HG02970 (cell line): ENCODE data around the gene RBFOX1.

Source experiments
- ATAC-seq: cut with Tn5 transposase; IDR thresholded peaks from one replicate; pipeline ENCODE4 v1.9.1; 2021; ENCODE audit warnings: mild to moderate bottlenecking, moderate library complexity, moderate number of reproducible peaks; ENCODE audit not compliant: unreplicated experiment, low FRiP score

The RBFOX1 gene

DNA sequence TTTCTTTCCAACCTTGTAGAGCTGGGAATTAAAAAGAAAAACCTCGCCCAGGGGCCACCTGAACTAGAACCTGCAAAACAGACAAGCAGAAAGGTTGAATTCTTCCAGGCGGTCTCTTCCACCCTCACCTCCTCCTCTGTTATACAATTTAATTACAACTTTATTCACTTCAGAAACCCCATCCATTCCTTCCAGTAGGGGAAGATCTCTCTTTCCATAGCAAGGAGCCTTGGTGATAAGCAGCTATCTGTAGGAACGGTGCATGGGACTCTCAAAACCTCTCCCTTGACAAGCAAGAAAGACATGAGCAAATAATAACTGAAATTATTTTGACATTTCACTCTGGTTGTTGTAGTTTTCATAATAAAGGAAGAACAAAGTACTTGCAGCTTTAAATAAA lies 176.0 kb downstream of the RBFOX1 start:
- no peak for ATAC-seq

DNA sequence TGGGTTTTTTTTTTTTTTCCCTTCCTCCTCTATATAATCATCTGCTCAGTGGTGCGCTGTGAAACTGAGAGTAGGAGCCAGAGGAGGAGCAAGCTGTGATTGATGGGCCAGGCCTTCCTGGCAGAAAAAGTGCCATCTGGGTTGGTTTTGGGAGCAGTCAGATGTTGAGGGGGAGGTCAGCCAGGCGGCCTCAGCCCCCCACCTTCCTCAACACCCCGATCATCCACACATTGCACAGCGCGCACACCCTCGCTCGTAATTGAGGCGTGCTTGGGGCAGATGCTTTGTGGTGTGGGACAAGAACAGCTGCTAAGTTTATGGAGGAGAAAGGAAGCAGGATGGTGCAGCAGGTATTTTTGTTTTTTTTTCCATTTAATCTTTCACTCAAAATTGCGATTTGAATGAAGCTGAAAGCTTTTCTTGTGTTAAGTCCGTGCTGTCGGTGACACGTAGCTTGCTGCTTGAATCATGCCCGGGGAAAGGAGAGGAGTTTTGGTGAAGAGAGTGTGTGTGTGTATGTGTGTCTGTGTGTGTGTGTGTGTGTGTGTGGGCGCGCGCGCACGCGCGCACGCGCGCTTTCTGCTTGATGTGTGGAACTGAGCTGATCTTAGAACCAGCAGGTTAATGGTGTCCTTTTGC lies 177.4 kb downstream of the RBFOX1 start:
- no peak for ATAC-seq

DNA sequence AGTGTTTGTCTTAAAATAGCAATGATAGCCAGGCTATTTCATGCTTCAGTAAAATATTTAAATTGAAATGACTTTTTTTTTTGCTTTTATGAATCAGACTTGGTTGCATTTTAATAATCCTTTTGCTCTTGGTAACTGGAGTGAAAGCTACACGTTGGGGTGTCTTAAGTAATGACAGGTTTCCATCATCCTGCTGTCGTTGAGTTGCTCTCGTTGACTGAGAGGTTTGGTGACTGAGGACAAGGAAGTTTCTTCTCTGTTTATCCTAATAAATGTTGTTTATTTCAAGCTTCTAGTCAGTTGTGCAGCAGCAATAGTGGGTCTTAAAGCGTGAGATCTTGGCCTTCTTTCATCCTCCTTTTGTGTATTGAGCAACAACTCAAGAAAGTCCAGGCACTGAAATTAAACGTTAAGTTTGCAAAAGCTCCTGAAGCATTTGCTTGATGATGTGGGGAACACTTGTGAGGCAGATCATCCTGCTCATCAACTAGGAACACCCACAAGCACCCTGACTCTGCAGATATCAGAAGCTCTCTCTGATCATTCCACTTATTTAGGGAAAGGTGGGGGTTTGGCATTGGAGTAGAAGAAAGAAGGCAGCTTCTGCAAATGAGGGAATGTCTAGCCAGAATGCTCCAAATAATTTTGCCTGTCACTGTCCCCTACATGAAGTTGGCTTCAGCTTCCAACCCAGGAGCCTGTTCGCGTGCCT lies 179.1 kb downstream of the RBFOX1 start:
- ATAC-seq: no peak

DNA sequence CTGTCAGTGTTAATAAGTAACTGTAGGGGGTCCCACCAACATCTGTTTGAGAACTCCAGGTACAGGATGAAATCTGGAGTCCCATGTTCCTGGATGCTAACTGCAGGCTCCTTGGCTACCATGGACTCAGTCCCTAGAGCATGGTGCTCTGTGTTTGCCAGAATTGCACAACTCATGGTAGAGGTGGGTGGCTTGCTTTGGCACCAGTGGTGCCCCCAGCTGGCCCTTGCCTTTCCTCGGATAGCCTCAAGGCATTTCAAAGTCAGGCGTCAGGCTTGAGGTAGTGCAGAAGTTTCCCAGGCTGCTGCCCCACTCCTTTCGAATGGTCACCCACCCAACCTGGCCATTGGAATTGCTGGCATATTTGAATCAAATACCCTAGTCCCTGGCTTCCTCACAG lies 179.9 kb downstream of the RBFOX1 start:
- ATAC-seq: no peak

DNA sequence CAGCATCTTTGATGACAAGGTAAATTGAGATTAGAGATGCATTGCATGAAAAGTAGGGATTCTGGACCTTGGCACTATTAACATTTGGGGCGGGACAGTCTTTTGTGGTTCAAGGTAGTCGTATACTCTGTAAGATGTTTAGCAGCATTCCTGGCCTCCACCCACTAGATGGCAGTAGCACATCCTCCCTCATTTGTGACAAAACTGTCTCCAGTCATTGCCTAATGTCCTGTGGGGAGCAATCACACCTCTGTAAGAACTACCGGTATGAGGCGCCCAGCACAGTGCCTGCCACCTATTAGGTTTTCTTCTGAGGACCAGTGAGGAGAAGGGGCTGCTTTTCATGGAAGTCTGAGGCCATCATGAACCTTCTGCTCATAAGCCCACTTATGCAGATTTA lies 180.8 kb downstream of the RBFOX1 start:
- ATAC-seq: no peak

DNA sequence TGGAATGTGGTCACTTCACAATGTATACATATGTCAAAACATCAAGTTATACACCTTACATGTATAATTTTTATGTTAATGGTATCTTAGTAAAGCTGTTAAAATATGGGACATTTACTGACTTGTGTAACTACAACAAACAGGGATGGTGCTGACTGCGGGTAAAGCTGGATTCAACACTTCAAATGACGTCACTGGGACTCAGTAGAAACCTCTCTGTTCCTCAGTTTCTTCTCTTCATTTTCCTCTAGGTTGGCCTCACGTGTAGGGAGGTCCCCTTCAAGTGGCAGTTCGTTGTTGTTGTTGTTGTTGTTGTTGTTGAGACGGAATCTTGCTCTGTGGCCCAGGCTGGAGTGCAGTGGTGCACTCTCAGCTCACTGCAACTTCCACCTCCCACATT lies 182.9 kb downstream of the RBFOX1 start:
- ATAC-seq: no peak

DNA sequence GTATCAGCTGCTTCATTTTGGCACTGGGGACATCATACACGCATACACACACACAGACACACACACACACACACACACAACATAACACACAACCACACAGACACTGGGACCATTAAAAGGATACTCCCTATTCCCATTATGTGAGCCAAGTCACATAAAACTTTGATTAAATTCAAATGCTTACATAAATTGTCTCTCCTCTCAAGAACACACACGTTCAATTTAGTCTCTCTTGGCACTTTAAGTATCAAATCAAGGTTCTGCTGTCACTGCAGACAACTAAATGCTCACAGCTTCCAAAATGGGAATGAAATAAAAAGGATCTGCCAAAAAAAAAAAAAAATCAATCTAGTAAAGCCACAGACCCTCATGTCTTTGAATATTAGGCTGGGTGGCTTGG lies 184.9 kb downstream of the RBFOX1 start:
- no peak for ATAC-seq

DNA sequence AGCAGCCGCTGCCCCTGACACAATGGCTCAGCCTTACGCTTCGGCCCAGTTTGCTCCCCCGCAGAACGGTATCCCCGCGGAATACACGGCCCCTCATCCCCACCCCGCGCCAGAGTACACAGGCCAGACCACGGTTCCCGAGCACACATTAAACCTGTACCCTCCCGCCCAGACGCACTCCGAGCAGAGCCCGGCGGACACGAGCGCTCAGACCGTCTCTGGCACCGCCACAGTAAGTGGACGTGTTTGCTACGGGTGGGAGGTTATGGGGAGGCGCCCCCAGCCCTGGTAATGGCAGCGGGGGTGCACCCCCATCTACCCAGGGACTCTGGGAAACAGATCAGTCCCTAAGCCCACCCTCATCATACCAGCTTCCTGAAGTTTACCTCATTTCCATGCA lies 185.5 kb downstream of the RBFOX1 start:
- no peak for ATAC-seq

DNA sequence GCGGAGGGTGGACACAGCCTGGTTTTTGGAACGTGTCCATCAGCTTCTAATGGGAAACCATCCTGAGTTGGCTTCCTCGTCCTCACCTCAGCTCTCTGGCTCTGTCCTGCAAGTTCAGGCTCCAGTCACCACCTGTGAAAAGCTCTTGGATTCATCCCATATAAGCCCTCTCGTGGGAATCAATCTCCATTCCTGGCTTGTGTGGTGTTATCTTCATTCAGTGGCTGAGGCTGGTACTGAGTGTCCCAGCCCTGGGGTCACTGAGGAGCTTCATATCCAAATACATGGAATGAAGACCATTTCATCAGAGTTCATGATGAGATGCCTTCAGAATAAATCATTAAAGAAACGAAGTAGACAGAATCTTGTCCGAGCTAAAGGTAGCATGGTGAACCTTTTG lies 189.2 kb downstream of the RBFOX1 start:
- ATAC-seq: no peak

DNA sequence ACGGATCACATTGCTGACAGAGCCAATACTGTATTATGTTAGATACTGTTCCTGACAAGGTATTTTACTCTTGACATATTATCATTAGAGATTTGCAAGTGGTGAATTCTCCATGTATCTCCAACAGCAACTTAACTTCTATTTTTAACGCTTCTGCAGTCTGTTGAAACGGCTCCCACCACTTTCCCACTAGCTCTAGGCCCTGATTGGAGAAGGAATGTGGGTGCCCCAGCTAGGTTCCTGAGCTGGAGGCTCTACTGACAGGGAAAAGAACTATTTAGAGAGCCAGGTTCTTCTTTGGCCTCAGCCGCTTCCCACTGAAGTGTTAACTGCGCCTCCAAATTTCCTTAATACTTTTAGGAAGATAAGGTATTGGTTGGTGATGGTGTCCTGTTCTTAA lies 191.8 kb downstream of the RBFOX1 start:
- no peak for ATAC-seq

DNA sequence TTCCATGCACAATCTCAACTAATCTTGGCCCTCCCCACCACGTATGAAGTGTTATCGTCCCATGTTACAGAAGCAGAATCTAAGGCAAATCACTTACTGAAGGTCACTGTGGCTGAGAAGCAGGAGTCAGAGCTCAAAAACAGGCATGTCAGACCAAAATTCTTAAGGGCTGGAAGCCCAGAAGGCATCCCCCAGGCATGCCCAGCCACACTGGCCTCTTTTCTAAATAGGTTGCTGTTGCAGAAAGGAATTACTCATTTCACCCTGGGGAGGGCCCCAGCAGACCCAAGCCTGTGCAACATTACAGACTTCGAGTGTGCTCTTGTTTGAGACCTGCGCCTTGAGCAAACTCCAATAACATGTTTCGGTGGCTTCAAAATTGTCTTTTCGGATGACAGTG lies 194.1 kb downstream of the RBFOX1 start:
- ATAC-seq: no peak

DNA sequence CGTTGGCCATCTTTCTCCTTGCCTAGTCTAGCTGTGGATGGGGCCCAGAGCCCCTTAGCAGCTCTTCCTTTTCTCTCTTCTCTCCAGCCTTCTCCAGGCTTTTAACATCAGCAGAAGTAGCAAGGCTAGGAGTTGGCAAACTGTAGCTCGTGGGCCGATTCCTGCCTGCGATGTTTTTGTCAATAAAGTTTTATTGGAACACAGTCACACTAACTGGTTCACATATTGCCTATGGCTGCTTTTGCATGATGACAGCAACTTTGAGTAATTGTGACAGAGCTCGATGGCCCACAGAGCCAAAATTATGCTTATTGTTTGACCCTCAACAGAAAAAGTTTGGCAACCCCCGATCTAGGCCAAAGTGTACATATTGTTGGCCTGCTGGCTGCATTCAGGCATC lies 199.9 kb downstream of the RBFOX1 start:
- ATAC-seq: no peak

DNA sequence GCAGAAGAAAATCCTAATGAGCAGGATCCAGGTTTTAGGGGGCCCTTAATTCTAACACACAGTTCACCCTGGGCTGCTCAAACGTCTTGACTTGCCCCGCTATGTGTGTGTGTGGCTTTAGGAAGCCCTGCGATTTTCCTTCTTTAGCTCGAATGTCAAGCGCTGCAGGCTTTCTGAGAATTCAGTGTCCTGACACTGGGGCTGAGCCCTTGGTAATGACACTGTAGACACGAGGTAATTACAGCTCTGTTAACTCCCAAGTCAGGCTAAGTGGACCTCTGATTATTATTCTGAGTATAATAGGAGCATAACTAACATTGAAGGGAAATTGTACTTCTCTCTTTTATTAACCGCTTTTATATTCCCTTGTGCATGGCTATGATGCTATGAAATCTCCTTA lies 202.1 kb downstream of the RBFOX1 start:
- ATAC-seq: no peak

DNA sequence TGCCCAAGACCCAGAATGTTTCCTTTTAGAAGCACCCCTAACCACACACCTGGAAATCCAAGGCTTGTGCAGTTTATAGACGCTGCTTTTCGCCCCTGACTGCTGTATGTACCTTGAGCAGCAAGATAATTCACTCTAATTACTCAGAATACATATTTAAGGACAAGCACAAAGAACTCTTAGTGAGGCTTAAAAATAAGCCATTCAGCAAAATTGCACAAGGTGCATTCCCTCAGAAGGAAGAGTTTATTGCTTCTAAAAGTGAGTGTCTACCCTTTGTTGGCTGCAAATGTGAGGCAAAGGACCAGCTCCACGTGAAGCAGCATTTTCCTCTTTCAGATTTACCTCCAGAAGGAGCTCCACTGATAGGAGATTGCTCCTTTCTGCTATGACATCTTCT lies 208.4 kb downstream of the RBFOX1 start:
- no peak for ATAC-seq

DNA sequence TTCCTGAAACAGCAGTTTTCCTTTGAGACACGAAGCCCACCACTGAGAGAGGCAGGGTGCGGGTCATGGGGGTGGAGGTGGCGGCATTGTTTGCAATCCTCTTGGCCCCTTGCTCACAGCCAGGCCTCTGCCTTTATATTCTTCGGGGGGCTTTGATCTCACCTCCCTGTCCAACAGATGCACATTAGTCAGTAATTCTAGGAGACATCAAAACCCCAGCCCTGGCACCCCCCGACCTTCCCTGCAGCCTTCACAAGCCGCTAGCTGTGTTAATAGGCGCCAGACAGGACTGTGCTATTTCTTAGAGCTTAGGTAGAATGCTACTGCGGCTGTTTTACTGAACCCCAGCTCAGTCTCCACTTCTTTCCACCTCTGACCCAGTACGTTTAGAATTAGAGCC lies 212.6 kb downstream of the RBFOX1 start:
- ATAC-seq: no peak

DNA sequence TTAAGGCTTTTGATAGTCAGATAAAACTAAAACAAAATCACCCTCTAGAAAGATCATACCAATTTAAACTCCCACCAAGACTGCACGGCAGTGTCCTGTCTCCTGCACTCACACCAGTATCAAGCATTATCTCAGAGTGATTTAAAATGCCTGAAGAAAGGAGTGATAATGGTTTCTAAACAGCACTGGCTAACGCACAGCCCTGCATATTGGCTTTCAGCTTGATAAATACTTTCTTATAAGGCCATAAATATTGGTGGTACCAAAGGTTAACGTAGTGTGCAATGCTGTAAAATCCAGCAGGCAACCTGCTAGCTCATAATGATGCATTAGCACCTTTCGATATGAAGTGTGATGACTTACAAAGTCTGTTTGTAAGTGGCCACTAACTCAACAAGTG lies 214.3 kb downstream of the RBFOX1 start:
- ATAC-seq: no peak

DNA sequence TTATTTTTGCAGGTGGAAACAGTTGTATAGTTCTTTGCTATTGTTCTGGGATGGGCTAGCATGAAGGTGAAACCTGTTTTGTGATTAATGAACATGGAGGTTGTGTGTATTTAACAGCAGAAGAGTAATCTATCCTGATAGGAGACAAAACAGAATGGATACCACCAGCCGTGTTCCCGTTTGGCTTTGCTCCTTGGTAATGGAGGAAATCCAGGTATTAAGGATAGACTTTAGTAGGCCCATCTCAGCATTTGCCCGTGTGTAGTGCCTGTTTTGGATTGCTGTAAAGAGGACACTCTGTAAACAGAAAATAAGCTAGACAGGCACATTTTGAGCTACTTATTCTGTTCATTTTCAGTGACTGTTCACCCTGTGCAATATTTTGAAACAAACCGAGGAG lies 215.1 kb downstream of the RBFOX1 start:
- ATAC-seq: no peak

DNA sequence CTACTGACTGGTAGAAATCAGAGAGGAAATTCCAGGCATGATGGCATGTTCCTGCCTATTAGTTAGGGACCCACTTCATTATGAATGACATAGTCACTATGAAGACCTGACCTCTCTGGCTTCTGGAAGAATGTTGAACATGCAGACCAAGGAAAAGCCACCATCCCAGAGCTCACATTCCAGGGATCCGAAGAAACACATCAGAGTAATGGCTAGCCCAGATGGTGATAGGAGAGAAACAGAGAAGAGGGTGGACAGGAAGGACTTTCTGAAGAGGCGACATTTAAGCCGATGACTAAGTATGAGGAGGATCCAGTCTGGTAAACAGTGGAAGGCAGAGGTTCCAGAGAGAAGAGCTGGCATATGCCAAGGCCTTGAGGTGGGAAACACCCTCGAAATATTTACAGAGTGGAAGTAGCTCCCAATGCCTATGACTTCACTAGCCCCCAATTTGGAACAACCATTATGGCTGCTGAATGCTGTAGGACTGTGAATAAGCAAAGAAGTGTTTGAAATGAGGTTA lies 216.2 kb downstream of the RBFOX1 start:
- no peak for ATAC-seq

DNA sequence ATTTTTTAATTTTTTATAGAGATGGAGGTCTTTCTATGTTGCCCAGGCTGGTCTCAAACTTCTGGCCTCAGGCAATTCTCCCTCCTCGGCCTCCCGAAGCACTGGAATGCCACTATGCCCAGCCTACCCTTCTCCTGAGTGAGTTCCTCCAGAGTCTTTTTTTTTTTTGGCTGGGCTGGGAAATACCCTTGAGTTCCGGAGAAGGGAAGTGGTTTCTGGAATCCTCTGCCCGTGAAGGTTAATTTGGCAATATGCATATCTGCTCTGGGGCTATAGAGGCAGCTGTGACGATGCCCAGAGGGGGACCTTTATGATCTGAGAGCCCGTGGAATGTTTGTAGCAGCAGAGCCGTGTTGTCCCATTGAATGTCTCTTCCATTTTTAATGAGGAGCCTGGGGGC lies 217.5 kb downstream of the RBFOX1 start:
- ATAC-seq: no peak

DNA sequence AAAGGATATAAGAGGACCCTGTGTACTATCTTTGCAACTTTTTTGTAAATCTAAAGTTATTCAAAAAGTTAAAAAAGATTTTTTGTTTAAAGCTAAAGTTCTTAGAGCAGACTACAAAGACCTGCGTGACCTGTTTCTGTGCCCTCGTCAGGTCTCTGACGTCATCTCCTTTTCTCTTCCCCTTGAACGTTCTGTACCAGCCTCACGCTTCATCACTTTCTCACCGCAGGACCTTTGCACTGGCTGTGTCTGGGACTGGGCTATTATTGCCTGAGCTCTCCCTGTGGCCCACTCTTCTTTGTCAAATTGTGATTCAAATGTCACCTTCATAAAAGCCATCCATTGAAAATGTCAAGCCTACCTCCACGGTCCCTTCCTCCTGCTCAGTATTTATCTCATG lies 222.8 kb downstream of the RBFOX1 start:
- no peak for ATAC-seq

DNA sequence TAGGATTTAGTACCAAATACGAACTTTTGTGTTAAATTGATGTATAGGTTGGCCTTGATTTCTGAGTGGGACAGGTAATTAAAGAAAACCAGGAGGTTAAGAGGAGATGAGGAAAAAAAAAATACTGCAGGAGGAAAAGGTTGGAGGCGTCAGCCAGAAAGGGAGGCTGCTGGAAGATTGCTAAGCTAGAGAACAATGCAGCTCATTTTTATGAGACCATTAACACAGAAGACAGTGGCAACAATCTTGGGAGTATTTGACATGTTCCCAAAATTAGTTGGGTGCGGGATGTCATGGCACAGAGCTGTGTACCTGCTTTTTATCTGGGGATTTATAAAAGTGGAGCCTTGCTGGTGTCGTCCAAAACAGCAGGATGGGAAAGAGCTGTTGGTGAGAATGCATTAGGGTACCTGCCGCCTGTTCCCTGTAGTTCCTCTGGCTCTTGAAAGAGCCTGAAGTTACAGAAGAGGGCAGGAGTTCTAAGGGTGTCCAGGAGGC lies 229.3 kb downstream of the RBFOX1 start:
- no peak for ATAC-seq

DNA sequence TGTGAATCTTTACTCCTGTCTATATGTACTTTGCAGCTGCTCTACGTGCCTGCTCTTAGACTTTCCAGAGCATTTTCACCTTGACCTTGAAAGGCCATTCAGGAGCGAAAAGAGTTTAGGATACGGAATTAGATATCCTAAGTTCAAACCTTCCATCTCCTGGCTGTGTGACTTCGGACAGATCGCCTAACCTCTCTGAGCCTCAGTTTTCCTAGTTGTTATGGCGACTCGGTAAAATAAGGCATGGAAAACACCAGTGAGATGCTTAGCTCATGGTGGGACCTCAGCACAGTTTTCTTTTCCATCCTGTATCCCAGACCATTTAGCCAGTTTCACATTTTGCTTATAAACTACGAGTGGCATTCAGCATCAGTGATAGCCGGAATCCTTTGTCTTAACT lies 233.7 kb downstream of the RBFOX1 start:
- no peak for ATAC-seq
